Keratinocyte (primary cell): Measurements from ENCODE around the gene IL1B. TPM values are rescaled to one million over a fixed set of nuclear protein-coding genes. Genes with fewer than 3 reads are reported as not detected.

Source experiments
- DNase-seq: peaks from one replicate; pipeline ENCODE4 v3.0.0-alpha.2; 2011; ENCODE audit warnings: low read depth, missing footprints, low spot score
- FAIRE-seq: peaks from 2 replicates; lab custom pipeline; 2011; peaks lifted over from hg19 to GRCh38; lab: Jason Lieb, UNC
- H2AFZ ChIP-seq: 2 replicates; pipeline ENCODE4 v1.6.0; 2012; ENCODE audit warnings: low read length, control low read depth, inconsistent platforms; ENCODE audit not compliant: control insufficient read depth
- H3K27ac ChIP-seq: 2 replicates; pipeline ENCODE4 v1.5.1; 2011; ENCODE audit warnings: low read length; ENCODE audit not compliant: control insufficient read depth, insufficient read depth
- H3K27me3 ChIP-seq: 3 replicates; pipeline ENCODE4 v1.6.0; 2011; ENCODE audit warnings: low read length; ENCODE audit not compliant: control insufficient read depth, insufficient read depth; ENCODE audit errors: extremely low read depth
- H3K36me3 ChIP-seq, 2 experiments: 2 replicates in 1 of 2; 3 replicates in 1 of 2; pipeline ENCODE4 v1.5.1; 2011; ENCODE audit warnings: low read length in 2 of 2, mild to moderate bottlenecking in 1 of 2; ENCODE audit not compliant: control insufficient read depth in 2 of 2, insufficient read depth in 2 of 2; ENCODE audit errors: extremely low read depth in 1 of 2
- H3K4me1 ChIP-seq: 3 replicates; pipeline ENCODE4 v1.5.1; 2011; ENCODE audit warnings: low read length; ENCODE audit not compliant: control insufficient read depth, insufficient read depth; ENCODE audit errors: extremely low read depth
- H3K4me2 ChIP-seq: 3 replicates; pipeline ENCODE4 v1.6.0; 2011; ENCODE audit warnings: low read depth, low read length; ENCODE audit not compliant: control insufficient read depth, insufficient read depth; ENCODE audit errors: extremely low read depth
- H3K4me3 ChIP-seq, 3 experiments: fragments of 200-600 bp in 1 of 3; sonication (generic) in 1 of 3; 2 replicates in 2 of 3; 3 replicates in 1 of 3; pipeline ENCODE4 v1.5.1; 2011 to 2016; ENCODE audit warnings: low read length in 3 of 3, mild to moderate bottlenecking in 3 of 3, control low read depth in 2 of 3, inconsistent platforms in 1 of 3, low read depth in 1 of 3, mixed read lengths in 1 of 3, mixed run types in 1 of 3, moderate library complexity in 1 of 3; ENCODE audit not compliant: control insufficient read depth in 2 of 3, insufficient read depth in 2 of 3; ENCODE audit errors: extremely low read depth in 1 of 3
- H3K79me2 ChIP-seq: 2 replicates; pipeline ENCODE4 v1.6.0; 2012; ENCODE audit warnings: low read length; ENCODE audit not compliant: control insufficient read depth, insufficient read depth
- H3K9ac ChIP-seq: 3 replicates; pipeline ENCODE4 v1.6.0; 2011; ENCODE audit warnings: low read length; ENCODE audit not compliant: control insufficient read depth, insufficient read depth; ENCODE audit errors: extremely low read depth
- H3K9me1 ChIP-seq: 3 replicates; pipeline ENCODE4 v1.6.0; 2011; ENCODE audit warnings: low read length; ENCODE audit not compliant: control insufficient read depth, insufficient read depth; ENCODE audit errors: extremely low read depth
- H3K9me3 ChIP-seq: 2 replicates; pipeline ENCODE4 v1.5.1; 2012; ENCODE audit warnings: low read depth, low read length; ENCODE audit not compliant: control insufficient read depth
- H4K20me1 ChIP-seq: 3 replicates; pipeline ENCODE4 v1.6.0; 2011; ENCODE audit warnings: low read length; ENCODE audit not compliant: control insufficient read depth, insufficient read depth; ENCODE audit errors: extremely low read depth
- EZH2 ChIP-seq: IDR thresholded peaks from one replicate; pipeline ENCODE4 v1.6.1; 2012; ENCODE audit warnings: inconsistent platforms, mild to moderate bottlenecking, low read length, moderate library complexity
- dilution Hi-C: fragments of 300-500 bp; cut with MboI; formaldehyde crosslinking; loops from one replicate; pipeline ENCODE4 v1.7.0; 2020; ENCODE audit warnings: low sequenced_read_pairs; ENCODE audit not compliant: extremely low pct_ligation_motif_present
- polyA plus RNA-seq, 5 experiments: library from polyadenylated mRNA; depleted of rRNA in 3 of 5; stranded (reverse) in 3 of 5; stranded (forward) in 1 of 5; unstranded in 1 of 5; fragments of >200 nt; gene quantifications; 1 replicate in 1 of 5; 2 replicates in 3 of 5; 3 replicates in 1 of 5; pipeline versions ENCODE4 v1.2.1 to v1.2.3, GENCODE V29; 2011 to 2012; ENCODE audit warnings: missing spikeins in 2 of 5, low read depth in 1 of 5, low replicate concordance in 1 of 5
- TF ChIP-seq, protein P1 (sequence below), 3 experiments: IDR thresholded peaks in 1 of 3; conservative IDR thresholded peaks in 1 of 3; optimal IDR thresholded peaks in 1 of 3; 2 replicates in 2 of 3; 3 replicates in 1 of 3; pipeline versions ENCODE3 to v1.5.1; 2011; ENCODE audit warnings: low read length in 3 of 3, mild to moderate bottlenecking in 3 of 3, moderate library complexity in 2 of 3, control low read depth in 1 of 3, inconsistent platforms in 1 of 3; ENCODE audit not compliant: insufficient read depth in 2 of 3; ENCODE audit errors: extremely low read depth in 1 of 3

The IL1B gene
- polyA plus RNA-seq, 1 donor (not counting 4 experiments of a cell fraction or from before 2014, with no cell fraction given), result 232 TPM

DNA sequence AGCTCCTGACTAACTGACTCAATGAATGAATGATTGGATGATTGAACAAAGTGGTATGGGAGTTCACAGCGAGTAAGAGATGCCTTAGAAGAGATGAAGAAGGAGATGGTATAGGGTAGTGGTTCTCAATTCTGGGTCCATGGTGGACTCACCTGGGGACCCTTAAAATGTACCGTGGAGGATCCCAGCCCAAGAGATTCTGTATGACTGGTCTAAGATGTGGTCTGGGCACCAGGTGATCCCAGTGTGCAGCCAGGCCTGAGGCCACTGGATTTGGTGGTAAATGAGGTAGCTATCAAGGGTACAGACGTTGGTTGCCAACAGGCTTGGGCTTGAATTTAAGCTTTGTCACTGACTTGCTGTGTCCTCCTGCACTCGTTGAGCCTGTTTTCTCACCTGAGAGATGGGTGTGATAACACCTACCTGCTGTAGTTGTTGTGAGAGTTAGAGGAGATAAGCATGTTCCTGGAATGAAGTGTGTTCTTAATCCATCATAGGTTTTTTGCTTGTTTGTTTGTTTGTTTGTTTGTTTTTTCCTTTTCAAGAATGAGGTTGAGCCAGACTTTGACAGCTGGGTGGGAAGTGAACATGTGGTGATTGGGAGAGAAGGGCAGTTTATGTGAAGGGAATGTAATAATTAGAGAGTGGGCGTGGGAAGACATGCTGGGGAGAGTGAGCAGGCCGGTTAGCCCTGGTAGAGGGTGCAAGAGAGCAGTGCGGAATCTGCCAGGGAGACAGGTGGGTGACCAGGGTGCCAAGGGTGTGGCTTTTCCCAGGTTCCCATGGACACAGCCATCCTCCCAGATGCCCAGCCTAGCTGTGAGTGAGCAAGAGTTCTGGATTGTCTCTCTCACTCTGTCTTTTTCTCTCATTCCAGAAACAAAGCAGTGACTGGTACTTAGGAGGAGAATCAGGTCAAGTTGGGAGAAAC is 31.4 kb upstream of the IL1B start:
- FAIRE-seq, result peak; percentile 90
- H3K4me3 ChIP-seq, result no peak overlapping the region
- peak overlapping the region; percentile 36 for H3K9ac ChIP-seq
- peaks cover 40% of the 10 kb centered on the region for H3K4me1 ChIP-seq
- H3K9me3 ChIP-seq, result peaks cover 2% of the 10 kb centered on the region
- H3K79me2 ChIP-seq, result no peaks in the 10 kb centered on the region
- dilution Hi-C loops, result no loop called here
- TF ChIP-seq EZH2, result no peak
- TF ChIP-seq, protein P1, sequence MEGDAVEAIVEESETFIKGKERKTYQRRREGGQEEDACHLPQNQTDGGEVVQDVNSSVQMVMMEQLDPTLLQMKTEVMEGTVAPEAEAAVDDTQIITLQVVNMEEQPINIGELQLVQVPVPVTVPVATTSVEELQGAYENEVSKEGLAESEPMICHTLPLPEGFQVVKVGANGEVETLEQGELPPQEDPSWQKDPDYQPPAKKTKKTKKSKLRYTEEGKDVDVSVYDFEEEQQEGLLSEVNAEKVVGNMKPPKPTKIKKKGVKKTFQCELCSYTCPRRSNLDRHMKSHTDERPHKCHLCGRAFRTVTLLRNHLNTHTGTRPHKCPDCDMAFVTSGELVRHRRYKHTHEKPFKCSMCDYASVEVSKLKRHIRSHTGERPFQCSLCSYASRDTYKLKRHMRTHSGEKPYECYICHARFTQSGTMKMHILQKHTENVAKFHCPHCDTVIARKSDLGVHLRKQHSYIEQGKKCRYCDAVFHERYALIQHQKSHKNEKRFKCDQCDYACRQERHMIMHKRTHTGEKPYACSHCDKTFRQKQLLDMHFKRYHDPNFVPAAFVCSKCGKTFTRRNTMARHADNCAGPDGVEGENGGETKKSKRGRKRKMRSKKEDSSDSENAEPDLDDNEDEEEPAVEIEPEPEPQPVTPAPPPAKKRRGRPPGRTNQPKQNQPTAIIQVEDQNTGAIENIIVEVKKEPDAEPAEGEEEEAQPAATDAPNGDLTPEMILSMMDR (optimal IDR thresholded peaks at IDR 0.05 in 1 of 3, IDR thresholded peaks at IDR 0.05 in 1 of 3, conservative IDR thresholded peaks at IDR 0.05 in 1 of 3; ENCODE audit: extremely low read depth in 1 of 3, insufficient read depth in 2 of 3, low read length in 3 of 3), result peak; percentile 31 to 60 (median 60)
- no peaks in the 10 kb centered on the region for H3K36me3 ChIP-seq
- peak; percentile 73 for DNase-seq
- no peaks in the 10 kb centered on the region for H3K27me3 ChIP-seq
- peak overlapping the region; percentile 90 for H3K27ac ChIP-seq
- H3K4me2 ChIP-seq, result peak overlapping the region; percentile 82
- H2AFZ ChIP-seq, result no peak overlapping the region
- no peaks in the 10 kb centered on the region for H4K20me1 ChIP-seq
- no peaks in the 10 kb centered on the region for H3K9me1 ChIP-seq

DNA sequence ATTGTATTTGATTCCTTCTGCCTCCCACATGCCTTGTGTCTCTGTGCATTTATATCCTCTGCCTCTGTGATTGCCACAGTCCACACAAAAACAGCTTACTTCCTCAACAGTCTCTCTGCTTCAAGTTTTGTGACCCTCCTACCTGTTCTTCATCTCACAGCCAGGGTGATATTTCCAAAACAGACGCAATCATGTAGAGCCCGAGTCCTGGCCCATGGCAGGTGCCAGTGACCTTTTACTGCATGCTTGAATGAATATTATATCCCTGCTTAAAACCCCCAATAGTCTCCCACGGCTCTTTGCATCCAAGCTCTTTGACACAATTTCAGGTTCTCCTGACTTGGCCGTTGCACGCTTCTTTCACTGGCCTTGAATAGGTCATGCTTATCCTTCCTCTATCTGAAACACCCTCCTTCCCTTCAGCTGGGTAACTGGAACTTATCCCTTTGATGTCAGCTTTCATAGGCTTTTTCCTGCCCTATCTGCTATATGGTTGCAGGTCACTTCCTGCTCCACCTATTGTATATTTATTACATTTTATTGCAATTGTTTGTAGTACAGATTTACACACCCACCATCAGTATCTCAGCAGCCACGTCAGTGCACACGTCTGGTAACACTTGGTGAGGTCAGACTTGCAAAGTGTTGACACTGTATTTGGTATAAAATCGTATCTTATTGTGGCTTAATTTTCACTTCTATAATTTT is 29.7 kb upstream of the IL1B start:
- no peak for FAIRE-seq
- Histone ChIP-seq H4K20me1 (no peaks in the 10 kb centered on the region), H3K9ac (no peak overlapping the region), H3K27ac (no peak overlapping the region), H3K9me1 (no peaks in the 10 kb centered on the region), H2AFZ (no peak overlapping the region), H3K4me2 (no peak overlapping the region), H3K9me3 (peaks cover 2% of the 10 kb centered on the region), H3K27me3 (no peaks in the 10 kb centered on the region), H3K4me3 (no peak overlapping the region), H3K36me3 (no peaks in the 10 kb centered on the region), H3K4me1 (peaks cover 40% of the 10 kb centered on the region), H3K79me2 (no peaks in the 10 kb centered on the region)
- dilution Hi-C loops, result no loop called here
- TF ChIP-seq, protein P1 (optimal IDR thresholded peaks at IDR 0.05 in 1 of 3, IDR thresholded peaks at IDR 0.05 in 1 of 3, conservative IDR thresholded peaks at IDR 0.05 in 1 of 3; ENCODE audit: extremely low read depth in 1 of 3, insufficient read depth in 2 of 3, low read length in 3 of 3), result no peak
- no peak for TF ChIP-seq EZH2
- no peak for DNase-seq
